GM20000 (cell line): Measurements from ENCODE around the gene RNU6-9.

Source experiments
- DNase-seq: peaks from one replicate; pipeline ENCODE4 v3.0.0; 2012; ENCODE audit warnings: low spot score
- CTCF ChIP-seq: IDR thresholded peaks from 2 replicates; pipeline ENCODE4 v1.5.1; 2012; ENCODE audit warnings: mild to moderate bottlenecking, control low read depth; ENCODE audit errors: extremely low read depth, missing control alignments

Gene RNU6-9

GRCh38 chr19:913080-913748 lies 19.9 kb downstream of the RNU6-9 start, which contains the start of gene R3HDM4:
Gene R3HDM4 (minus strand): TSS chr19:913219. CDS start chr19:913157, 62 bp downstream.
- no peak for TF ChIP-seq CTCF
- peak; percentile 98 for DNase-seq

- TF ChIP-seq CTCF, result no peak
- DNase-seq, result no peak
Observed at GRCh38 chr19:916645-917322, 23.5 kb downstream of the RNU6-9 start.

- TF ChIP-seq CTCF, result peak; percentile 68
- peak; percentile 85 for DNase-seq
Observed at GRCh38 chr19:917323-918151, 24.3 kb downstream of the RNU6-9 start, which contains the start of gene KISS1R. Gene KISS1R (plus strand): TSS chr19:917333. CDS start chr19:917503, 170 bp downstream.

- TF ChIP-seq CTCF, result no peak
- DNase-seq, result no peak
Observed at GRCh38 chr19:918152-918437, 24.8 kb downstream of the RNU6-9 start.

- TF ChIP-seq CTCF, result no peak
- no peak for DNase-seq
Observed at GRCh38 chr19:918481-919198, 25.4 kb downstream of the RNU6-9 start.

GRCh38 chr19:919199-920050 lies 26.1 kb downstream of the RNU6-9 start:
- no peak for TF ChIP-seq CTCF
- peak; percentile 62 for DNase-seq
